Astrocyte (in vitro differentiated cells and primary cell): ENCODE data around the gene RSBN1. TPM values are rescaled to one million over a fixed set of nuclear protein-coding genes. Genes with fewer than 3 reads are reported as not detected.

Experiments
- DNase-seq: peaks from one replicate; pipeline ENCODE4 v3.0.0-alpha.2; 2010; ENCODE audit warnings: low read depth
- FAIRE-seq: peaks from 2 replicates; lab custom pipeline; 2011; peaks lifted over from hg19 to GRCh38; lab: Jason Lieb, UNC
- H2AFZ ChIP-seq: 2 replicates; pipeline ENCODE4 v1.6.0; 2012; ENCODE audit warnings: low read depth, low read length, inconsistent platforms
- H3K27ac ChIP-seq: 2 replicates; pipeline ENCODE4 v1.5.1; 2011; ENCODE audit warnings: low read depth, low read length, inconsistent platforms
- H3K27me3 ChIP-seq: 2 replicates; pipeline ENCODE4 v1.6.0; 2011; ENCODE audit warnings: low read length, inconsistent platforms; ENCODE audit not compliant: insufficient read depth
- H3K36me3 ChIP-seq: 2 replicates; pipeline ENCODE4 v1.5.1; 2011; ENCODE audit warnings: low read length, inconsistent platforms; ENCODE audit not compliant: insufficient read depth
- H3K4me1 ChIP-seq: 2 replicates; pipeline ENCODE4 v1.5.1; 2011; ENCODE audit warnings: low read length, inconsistent platforms; ENCODE audit not compliant: insufficient read depth
- H3K4me2 ChIP-seq: 2 replicates; pipeline ENCODE4 v1.6.0; 2012; ENCODE audit warnings: low read length, inconsistent platforms
- H3K4me3 ChIP-seq: 2 replicates; pipeline ENCODE4 v1.5.1; 2011; ENCODE audit warnings: low read depth, mild to moderate bottlenecking, low read length, inconsistent platforms; ENCODE audit not compliant: insufficient read depth
- H3K79me2 ChIP-seq: 2 replicates; pipeline ENCODE4 v1.6.0; 2012; ENCODE audit warnings: mild to moderate bottlenecking, low read length, inconsistent platforms; ENCODE audit not compliant: insufficient read depth
- H3K9ac ChIP-seq: 2 replicates; pipeline ENCODE4 v1.6.0; 2012; ENCODE audit warnings: mild to moderate bottlenecking, low read length, inconsistent platforms
- H3K9me3 ChIP-seq: 2 replicates; pipeline ENCODE4 v1.5.1; 2012; ENCODE audit warnings: low read depth, mild to moderate bottlenecking, low read length, inconsistent platforms; ENCODE audit not compliant: insufficient read depth
- H4K20me1 ChIP-seq: 2 replicates; pipeline ENCODE4 v1.6.0; 2012; ENCODE audit warnings: low read length, inconsistent platforms; ENCODE audit not compliant: insufficient read depth
- H3K27ac Mint-ChIP-seq: one replicate; pipeline ENCODE4 v1.8.0; 2021; ENCODE audit warnings: mild to moderate bottlenecking, mixed read lengths; ENCODE audit not compliant: unreplicated experiment
- H3K27me3 Mint-ChIP-seq: one replicate; pipeline ENCODE4 v1.8.0; 2021; ENCODE audit warnings: low read depth, mixed read lengths; ENCODE audit not compliant: unreplicated experiment
- H3K36me3 Mint-ChIP-seq: one replicate; pipeline ENCODE4 v1.8.0; 2021; ENCODE audit warnings: low read depth, mixed read lengths; ENCODE audit not compliant: unreplicated experiment
- H3K4me1 Mint-ChIP-seq: one replicate; pipeline ENCODE4 v1.8.0; 2021; ENCODE audit warnings: low read depth, mixed read lengths; ENCODE audit not compliant: unreplicated experiment
- H3K4me3 Mint-ChIP-seq: one replicate; pipeline ENCODE4 v1.8.0; 2021; ENCODE audit warnings: mild to moderate bottlenecking, moderate library complexity, mixed read lengths; ENCODE audit not compliant: unreplicated experiment
- H3K9me3 Mint-ChIP-seq: one replicate; pipeline ENCODE4 v1.8.0; 2021; ENCODE audit warnings: mild to moderate bottlenecking, mixed read lengths; ENCODE audit not compliant: unreplicated experiment
- EZH2 ChIP-seq: IDR thresholded peaks from 2 replicates; pipeline ENCODE4 v1.6.1; 2012; ENCODE audit warnings: mild to moderate bottlenecking, low read length, inconsistent platforms; ENCODE audit not compliant: insufficient read depth
- total RNA-seq: library from RNA; stranded (reverse); gene quantifications from 2 replicates; pipeline ENCODE4 v1.2.1, GENCODE V29; 2021
- TF ChIP-seq, protein P1 (sequence below): IDR thresholded peaks from 2 replicates; pipeline ENCODE4 v1.5.1; 2011; ENCODE audit warnings: low read depth, mild to moderate bottlenecking, inconsistent platforms, low read length, moderate library complexity; ENCODE audit not compliant: insufficient read depth

RSBN1 gene
- total RNA-seq, 1 donor from 2014 or later: 10.6 TPM

GRCh38 chr1:113860891-113861290 is 48.6 kb upstream of the RSBN1 start:
- Histone ChIP-seq H3K27ac (peak overlapping the region; percentile 85), H3K36me3 (no peaks in the 10 kb centered on the region), H3K9me3 (no peaks in the 10 kb centered on the region), H4K20me1 (no peaks in the 10 kb centered on the region), H3K4me1 (peaks cover 16% of the 10 kb centered on the region), H3K27me3 (no peaks in the 10 kb centered on the region), H3K4me3 (peak overlapping the region; percentile 38), H3K4me2 (peak overlapping the region; percentile 78), H3K9ac (peak overlapping the region; percentile 57), H2AFZ (peak overlapping the region; percentile 59), H3K79me2 (no peaks in the 10 kb centered on the region)
- Mint-ChIP-seq H3K27me3 (peaks cover 3% of the 10 kb centered on the region), H3K27ac (peak overlapping the region; percentile 75), H3K9me3 (no peaks in the 10 kb centered on the region), H3K4me3 (no peak overlapping the region), H3K4me1 (peaks cover 21% of the 10 kb centered on the region), H3K36me3 (no peaks in the 10 kb centered on the region)
- DNase-seq (peak; percentile 80), FAIRE-seq (no peak)
- TF ChIP-seq, protein P1, sequence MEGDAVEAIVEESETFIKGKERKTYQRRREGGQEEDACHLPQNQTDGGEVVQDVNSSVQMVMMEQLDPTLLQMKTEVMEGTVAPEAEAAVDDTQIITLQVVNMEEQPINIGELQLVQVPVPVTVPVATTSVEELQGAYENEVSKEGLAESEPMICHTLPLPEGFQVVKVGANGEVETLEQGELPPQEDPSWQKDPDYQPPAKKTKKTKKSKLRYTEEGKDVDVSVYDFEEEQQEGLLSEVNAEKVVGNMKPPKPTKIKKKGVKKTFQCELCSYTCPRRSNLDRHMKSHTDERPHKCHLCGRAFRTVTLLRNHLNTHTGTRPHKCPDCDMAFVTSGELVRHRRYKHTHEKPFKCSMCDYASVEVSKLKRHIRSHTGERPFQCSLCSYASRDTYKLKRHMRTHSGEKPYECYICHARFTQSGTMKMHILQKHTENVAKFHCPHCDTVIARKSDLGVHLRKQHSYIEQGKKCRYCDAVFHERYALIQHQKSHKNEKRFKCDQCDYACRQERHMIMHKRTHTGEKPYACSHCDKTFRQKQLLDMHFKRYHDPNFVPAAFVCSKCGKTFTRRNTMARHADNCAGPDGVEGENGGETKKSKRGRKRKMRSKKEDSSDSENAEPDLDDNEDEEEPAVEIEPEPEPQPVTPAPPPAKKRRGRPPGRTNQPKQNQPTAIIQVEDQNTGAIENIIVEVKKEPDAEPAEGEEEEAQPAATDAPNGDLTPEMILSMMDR: no peak
- no peak for TF ChIP-seq EZH2

DNA sequence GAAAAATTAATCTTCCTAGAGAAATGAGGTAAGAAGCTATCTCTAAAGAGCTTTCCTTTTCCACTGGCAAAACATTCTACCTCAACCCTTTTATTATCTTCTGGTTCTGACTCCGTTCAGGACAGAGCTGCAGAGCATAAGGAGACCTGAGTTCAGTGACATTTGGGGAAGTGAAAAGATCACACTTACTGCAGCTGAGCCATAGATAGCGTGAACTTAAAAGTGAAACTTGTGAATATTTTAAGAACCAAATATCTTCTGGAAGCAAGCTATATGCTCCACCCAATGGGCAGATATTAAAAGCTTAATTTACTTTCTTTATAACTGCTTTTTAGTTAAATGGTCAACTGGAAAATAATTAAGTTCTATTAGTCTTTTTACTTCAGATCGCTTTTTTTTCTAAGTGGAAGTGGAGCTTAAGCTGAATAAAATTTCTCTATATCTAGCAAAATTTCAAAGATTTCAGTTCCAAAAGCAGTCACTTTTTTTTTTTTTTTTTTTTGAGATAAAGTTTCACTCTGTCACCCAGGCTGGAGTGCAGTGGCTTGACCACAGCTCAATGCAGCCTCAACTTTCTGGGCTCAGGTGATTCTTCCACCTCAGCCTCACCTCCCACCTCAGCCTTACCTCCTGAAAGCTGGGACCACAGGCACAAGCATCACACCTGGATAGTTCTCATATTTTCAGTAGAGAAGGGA is 47.4 kb upstream of the RSBN1 start:
- TF ChIP-seq EZH2: no peak
- TF ChIP-seq, protein P1: no peak
- H3K4me1 Mint-ChIP-seq: peaks cover 24% of the 10 kb centered on the region
- H3K36me3 ChIP-seq: no peaks in the 10 kb centered on the region
- no peak overlapping the region for H2AFZ ChIP-seq
- no peak overlapping the region for H3K9ac ChIP-seq
- no peak overlapping the region for H3K4me2 ChIP-seq
- FAIRE-seq: no peak
- H3K27me3 ChIP-seq: no peaks in the 10 kb centered on the region
- H3K27me3 Mint-ChIP-seq: peaks cover 3% of the 10 kb centered on the region
- no peaks in the 10 kb centered on the region for H3K9me3 ChIP-seq
- H3K4me3 ChIP-seq: no peak overlapping the region
- no peak overlapping the region for H3K27ac Mint-ChIP-seq
- no peak overlapping the region for H3K27ac ChIP-seq
- H3K79me2 ChIP-seq: no peaks in the 10 kb centered on the region
- peaks cover 16% of the 10 kb centered on the region for H3K4me1 ChIP-seq
- no peaks in the 10 kb centered on the region for H3K36me3 Mint-ChIP-seq
- no peaks in the 10 kb centered on the region for H3K9me3 Mint-ChIP-seq
- DNase-seq: no peak
- no peaks in the 10 kb centered on the region for H4K20me1 ChIP-seq
- H3K4me3 Mint-ChIP-seq: no peak overlapping the region

DNA sequence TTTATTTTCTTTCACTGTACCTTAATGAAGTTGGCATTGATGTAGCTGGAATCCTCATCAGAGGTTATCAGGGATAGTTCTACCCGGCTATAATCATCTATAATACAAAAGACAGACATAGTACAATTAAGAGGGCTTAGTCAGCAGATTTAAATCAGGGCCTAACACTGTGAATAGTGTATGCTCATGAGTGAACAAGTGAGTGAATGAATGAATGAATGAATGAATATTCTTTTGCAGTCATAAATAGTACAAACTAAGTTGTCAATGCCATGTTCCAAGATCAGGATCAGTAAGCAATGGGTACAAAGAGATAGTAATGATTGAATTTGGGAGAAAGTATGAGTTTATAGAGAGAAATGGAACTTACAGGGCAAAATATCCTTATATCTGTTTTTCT is 46.7 kb upstream of the RSBN1 start:
- Histone ChIP-seq H3K4me2 (no peak overlapping the region), H3K4me3 (no peak overlapping the region), H3K9ac (no peak overlapping the region), H3K4me1 (peaks cover 16% of the 10 kb centered on the region), H4K20me1 (no peaks in the 10 kb centered on the region), H3K27ac (no peak overlapping the region), H3K79me2 (no peaks in the 10 kb centered on the region), H3K36me3 (no peaks in the 10 kb centered on the region), H2AFZ (no peak overlapping the region), H3K9me3 (no peaks in the 10 kb centered on the region), H3K27me3 (no peaks in the 10 kb centered on the region)
- Mint-ChIP-seq H3K36me3 (peaks cover 2% of the 10 kb centered on the region), H3K27ac (no peak overlapping the region), H3K4me3 (no peak overlapping the region), H3K9me3 (no peaks in the 10 kb centered on the region), H3K27me3 (peaks cover 3% of the 10 kb centered on the region), H3K4me1 (peaks cover 24% of the 10 kb centered on the region)
- no peak for DNase-seq
- TF ChIP-seq, protein P1: no peak
- TF ChIP-seq EZH2: no peak
- no peak for FAIRE-seq
